ENCODE data around the gene SDR42E1.
"Not testable (repeated sequence)": the region's sequence is repeated elsewhere in the genome, so short reads cannot be mapped to it uniquely, and the experiment has no call there.

SDR42E1 gene

GRCh38 chr16:81997738-81998137 is 13.5 kb downstream of the SDR42E1 start:
- no peak overlapping the region for H3K4me3 ChIP-seq (ENCODE audit: low read depth, low read length)
- TF ChIP-seq CTCF (IDR thresholded peaks at IDR 0.05; ENCODE audit: low read depth, low read length, missing control alignments), result no peak
- DNase-seq (ENCODE audit: low read depth), result no peak

DNA sequence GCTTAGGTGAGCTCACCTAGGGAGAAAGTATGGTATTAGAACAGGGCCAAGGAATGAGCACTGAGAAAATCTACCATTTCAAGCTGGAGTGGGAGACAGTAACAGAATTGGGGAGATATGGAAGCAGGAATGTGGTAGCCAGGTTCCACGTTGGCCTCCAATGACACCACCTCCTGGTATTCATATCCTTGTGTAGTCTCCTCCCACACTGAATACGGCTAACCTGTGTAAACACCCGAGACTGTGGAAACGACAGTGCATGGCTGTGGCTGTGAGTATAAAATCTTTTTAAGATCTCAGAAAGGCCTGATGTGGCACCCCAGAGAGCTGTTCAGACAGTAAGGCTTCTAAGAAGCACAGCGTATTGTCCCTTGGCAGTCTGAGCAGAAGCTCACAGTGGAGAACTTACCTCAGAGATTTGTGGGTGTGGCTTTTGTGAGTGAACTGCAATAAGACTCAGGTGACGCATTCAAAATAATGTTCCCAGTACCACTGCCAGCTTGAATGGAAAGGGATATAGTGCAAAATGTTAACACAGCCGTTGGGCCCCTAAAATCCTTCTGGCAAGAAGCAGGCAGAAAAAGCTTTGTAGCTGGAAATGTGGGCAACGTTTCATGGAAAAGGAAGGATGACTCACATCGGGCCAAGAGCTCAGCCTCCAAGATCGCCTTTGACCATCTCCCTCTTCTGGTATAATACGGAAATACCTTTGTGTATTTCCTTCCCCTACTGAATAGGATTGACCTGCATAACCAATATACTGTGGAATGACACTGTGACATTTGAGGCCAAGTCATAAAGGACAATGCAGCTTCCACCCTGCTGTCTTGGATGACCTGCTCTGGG is 14.4 kb downstream of the SDR42E1 start:
- no peak for TF ChIP-seq CTCF (IDR thresholded peaks at IDR 0.05; ENCODE audit: low read depth, low read length, missing control alignments)
- no peak for DNase-seq (ENCODE audit: low read depth)
- H3K4me3 ChIP-seq (ENCODE audit: low read depth, low read length), result no peak overlapping the region

DNA sequence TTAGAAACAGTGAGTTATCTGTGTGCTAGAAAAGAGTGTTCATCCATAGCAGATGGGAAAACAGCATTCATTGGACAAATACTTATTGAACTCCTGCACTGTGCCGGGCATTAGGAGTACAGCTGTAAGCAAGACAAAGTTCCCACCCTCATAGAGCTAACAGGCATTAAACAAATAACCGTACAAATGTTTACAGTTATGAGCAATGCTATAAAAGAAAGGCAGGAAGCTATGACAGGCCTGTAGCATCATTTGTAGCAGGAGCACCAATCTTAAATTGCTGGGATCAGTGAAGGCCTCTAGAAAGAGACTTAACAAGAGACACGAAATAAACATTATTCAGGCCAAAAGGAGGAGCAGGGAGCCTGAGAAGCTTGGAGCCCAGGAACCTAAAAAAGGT is 15.6 kb downstream of the SDR42E1 start:
- H3K4me3 ChIP-seq (ENCODE audit: low read depth, low read length), result no peak overlapping the region
- no peak for DNase-seq (ENCODE audit: low read depth)
- no peak for TF ChIP-seq CTCF (IDR thresholded peaks at IDR 0.05; ENCODE audit: low read depth, low read length, missing control alignments)

- peak; percentile 51 for TF ChIP-seq CTCF (IDR thresholded peaks at IDR 0.05; ENCODE audit: low read depth, low read length, missing control alignments)
- no peak overlapping the region for H3K4me3 ChIP-seq (ENCODE audit: low read depth, low read length)
- no peak for DNase-seq (ENCODE audit: low read depth)
Measured at GRCh38 chr16:81994485-81994884, 16.8 kb downstream of the SDR42E1 start.

DNA sequence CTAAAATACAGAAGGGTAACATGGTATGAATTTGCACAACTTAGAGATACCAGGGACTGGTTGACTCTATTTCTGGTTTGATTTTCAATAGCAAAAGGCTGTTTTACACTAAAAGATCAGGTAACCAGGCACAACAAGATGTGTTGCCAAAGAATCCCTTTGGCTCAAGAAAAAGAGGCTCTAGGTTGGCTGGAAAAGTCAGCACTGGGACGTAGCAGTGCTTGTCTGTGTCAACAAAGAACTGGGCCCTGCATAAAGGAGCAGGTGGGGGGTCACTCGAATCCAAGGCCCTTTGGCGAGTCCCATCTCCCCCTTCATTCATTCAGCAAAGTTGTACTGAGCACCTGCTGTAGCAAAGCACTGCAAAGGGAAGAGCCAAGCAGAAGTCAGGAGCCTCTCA is 18.4 kb downstream of the SDR42E1 start:
- no peak overlapping the region for H3K4me3 ChIP-seq (ENCODE audit: low read depth, low read length)
- TF ChIP-seq CTCF (IDR thresholded peaks at IDR 0.05; ENCODE audit: low read depth, low read length, missing control alignments), result no peak
- DNase-seq (ENCODE audit: low read depth), result no peak

- TF ChIP-seq CTCF (IDR thresholded peaks at IDR 0.05; ENCODE audit: low read depth, low read length, missing control alignments), result no peak
- H3K4me3 ChIP-seq (ENCODE audit: low read depth, low read length), result no peak overlapping the region
- DNase-seq (ENCODE audit: low read depth), result no peak
Measured at GRCh38 chr16:81987706-81988105, 23.6 kb downstream of the SDR42E1 start.

- no peak for TF ChIP-seq CTCF (IDR thresholded peaks at IDR 0.05; ENCODE audit: low read depth, low read length, missing control alignments)
Measured at GRCh38 chr16:81987121-81987520, 24.1 kb downstream of the SDR42E1 start.

DNA sequence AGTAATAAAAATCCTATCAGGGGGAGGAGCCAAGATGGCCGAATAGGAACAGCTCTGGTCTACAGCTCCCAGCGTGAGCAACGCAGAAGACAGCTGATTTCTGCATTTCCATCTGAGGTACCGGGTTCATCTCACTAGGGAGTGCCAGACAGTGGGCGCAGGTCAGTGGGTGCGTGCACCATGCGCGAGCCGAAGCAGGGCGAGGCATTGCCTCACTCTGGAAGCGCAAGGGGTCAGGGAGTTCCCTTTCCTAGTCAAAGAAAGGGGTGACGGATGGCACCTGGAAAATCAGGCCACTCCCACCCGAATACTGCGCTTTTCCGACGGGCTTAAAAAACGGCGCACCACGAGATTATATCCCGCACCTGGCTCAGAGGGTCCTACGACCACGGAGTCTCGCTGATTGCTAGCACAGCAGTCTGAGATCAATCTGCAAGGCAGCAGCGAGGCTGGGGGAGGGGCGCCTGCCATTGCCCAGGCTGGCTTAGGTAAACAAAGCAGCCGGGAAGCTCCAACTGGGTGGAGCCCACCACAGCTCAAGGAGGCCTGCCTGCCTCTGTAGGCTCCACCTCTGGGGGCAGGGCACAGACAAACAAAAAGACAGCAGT is 33.8 kb downstream of the SDR42E1 start:
- not testable (repeated sequence) for DNase-seq (ENCODE audit: low read depth); H3K4me3 ChIP-seq (ENCODE audit: low read depth, low read length)

More at GRCh38 chr16:81987121-81987520, 24.1 kb downstream of the SDR42E1 start:
- DNase-seq (ENCODE audit: low read depth), result no peak
- no peak overlapping the region for H3K4me3 ChIP-seq (ENCODE audit: low read depth, low read length)

Data from GM12864 (cell line).